GM21423 (cell line): ENCODE data around the gene OPRD1.
"Not testable (repeated sequence)": the region's sequence is repeated elsewhere in the genome, so short reads cannot be mapped to it uniquely, and the experiment has no call there.

Experiments used
- ATAC-seq: cut with Tn5 transposase; IDR thresholded peaks from one replicate; pipeline ENCODE4 v1.9.1; 2021; ENCODE audit warnings: mild to moderate bottlenecking, moderate library complexity; ENCODE audit not compliant: unreplicated experiment

The OPRD1 gene

DNA sequence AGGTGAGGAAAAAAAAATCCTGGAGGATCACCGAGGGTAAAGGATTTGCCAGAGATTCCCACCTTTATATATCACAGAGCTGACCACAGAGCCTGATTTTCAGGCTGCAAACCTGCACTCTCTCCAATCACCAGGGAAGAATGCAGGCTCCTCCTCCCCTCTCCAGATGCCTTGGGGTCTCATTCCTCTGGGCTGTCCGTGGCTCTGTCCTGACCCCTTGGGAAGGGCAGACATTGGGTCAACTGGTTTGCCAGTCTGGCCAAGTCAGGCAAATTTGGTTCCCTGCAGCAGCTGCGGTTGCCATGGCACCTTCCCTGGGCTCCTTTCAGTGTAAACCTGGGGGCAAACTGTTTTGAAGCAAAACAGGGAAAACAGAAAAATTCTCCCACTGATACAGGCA lies 11.6 kb upstream of the OPRD1 start:
- ATAC-seq: no peak

DNA sequence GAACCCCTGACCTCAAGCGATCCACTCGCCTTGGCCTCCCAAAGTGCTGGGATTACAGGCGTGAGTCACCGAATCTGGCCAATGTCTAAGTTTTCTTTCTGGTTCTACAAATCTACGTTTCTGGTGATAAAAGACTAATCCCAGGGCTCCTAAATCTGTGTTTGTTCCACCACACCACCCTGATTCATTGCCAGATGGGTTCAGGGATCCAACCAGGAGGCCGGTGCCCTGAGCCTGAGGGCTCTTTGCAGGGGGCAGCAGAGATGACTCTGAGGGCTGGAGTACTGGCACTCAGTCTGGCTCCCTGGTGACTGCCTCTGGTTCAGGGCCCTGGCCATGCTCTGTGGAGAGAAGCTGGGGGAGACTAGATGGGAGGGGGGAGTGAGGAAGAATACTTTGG lies 10.5 kb upstream of the OPRD1 start:
- ATAC-seq: no peak

DNA sequence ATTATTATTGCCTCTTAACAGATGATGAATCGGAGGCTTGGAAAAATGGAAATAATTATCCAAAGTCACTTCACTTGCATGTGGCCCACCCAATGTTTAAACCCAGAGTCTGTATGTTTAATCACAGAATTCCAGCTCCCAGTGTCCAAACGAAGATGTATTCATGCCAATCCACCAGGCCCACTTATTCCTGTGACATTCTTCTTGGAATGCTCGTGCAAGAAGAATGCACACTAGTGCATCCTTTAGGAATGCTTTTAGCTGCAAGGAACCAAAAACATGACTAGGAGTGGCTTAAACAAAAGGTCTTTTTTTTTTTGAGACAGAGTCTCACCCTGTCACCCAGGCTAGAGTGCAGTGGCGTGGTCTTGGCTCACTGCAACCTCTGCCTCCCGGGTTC lies 8.9 kb upstream of the OPRD1 start:
- no peak for ATAC-seq

DNA sequence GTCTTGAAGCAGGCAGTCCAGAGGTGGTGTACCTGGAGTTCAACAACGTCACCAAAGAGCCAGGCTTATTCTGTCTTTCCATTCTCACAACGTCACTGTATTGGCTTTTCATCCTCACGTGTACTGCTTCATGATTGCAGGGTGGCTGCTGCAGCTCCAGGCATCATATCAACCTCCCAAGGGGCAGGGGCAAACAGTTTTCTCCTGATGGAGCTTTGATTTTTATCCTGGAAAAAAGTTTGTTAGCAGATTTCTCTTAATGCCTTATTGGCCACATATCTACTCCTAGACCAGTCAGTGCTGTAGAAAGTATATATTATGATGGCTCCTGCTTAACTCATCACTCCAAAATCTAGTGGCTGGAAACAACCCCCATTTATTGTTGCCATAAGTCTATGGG lies 8.3 kb upstream of the OPRD1 start:
- ATAC-seq: no peak

DNA sequence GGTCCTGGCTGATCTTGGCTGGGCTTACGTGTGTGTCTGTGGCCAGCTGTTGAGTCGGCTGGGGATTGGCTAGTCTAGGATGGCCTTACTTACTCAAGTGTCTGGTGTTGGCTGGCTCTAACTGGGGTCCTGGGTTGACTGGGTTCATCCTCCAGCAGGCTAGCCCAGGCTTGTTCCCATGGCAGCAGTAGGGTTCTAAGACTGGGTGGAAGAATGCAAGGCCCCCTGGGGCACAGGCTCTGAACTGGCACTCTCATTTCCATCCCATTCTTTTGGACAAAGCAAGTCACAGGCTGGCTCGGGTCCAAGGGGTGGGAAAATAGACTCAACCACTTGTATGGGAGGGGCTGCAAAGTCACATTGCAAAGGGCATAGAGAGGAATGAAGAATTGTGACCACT lies 7.9 kb upstream of the OPRD1 start:
- no peak for ATAC-seq

DNA sequence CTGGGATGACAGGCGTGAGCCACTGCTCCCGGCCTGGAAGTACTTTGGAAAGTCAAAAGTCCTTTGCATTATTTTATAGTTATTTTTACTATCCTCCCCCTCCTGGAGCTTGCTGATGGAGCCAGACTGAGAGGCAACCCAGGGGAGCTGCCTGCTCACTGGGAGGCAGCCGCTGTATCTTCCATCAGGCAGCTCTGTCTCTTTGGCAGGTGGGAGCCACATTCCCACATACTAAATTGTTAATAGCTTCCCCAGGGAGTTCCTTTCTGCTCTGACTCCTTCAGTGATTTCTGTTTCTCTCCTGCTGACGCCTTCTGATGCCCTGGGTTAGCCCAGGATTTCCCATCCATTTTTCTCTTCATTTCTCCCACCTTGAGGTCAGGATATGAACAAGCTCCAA lies 4.9 kb upstream of the OPRD1 start:
- ATAC-seq: no peak

DNA sequence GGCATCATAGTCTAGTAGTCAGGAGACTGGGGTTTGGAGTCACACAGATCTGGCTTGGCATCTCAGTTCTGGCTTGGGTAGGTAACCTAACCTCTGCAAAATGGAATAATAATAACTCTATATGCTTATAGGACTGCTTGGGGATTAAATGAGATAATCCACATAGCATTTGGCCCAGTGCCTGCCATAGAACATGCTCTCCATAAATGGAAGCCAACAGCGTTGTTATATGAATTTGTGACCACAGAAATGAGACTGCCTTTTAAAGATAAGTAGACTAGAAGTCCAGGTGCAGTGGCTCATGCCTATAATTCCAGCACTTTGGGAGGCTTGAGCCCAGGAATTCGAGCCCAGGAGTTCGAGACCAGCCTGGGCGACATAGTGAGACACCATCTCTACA lies 4.0 kb upstream of the OPRD1 start:
- no peak for ATAC-seq

DNA sequence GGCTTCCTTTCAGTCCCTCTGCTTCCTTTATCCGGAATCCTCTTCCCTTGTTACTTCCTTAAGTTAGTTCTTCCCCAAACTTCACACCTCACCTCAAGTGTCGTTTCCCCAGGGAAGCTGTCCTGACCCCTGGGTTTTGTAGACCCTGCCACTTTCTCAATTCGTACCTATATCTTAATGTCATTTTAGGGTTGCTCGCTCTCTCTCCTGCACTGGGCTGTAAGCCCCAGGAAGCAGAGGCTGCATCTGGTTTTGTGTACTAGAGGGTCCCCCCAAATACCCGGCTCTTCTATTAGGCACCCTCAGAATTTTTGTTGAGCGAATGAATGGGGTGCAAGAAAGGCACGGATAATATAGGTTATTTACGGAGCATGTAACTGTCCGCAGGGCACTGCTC lies 603 bp upstream of the OPRD1 start:
- ATAC-seq: no peak

DNA sequence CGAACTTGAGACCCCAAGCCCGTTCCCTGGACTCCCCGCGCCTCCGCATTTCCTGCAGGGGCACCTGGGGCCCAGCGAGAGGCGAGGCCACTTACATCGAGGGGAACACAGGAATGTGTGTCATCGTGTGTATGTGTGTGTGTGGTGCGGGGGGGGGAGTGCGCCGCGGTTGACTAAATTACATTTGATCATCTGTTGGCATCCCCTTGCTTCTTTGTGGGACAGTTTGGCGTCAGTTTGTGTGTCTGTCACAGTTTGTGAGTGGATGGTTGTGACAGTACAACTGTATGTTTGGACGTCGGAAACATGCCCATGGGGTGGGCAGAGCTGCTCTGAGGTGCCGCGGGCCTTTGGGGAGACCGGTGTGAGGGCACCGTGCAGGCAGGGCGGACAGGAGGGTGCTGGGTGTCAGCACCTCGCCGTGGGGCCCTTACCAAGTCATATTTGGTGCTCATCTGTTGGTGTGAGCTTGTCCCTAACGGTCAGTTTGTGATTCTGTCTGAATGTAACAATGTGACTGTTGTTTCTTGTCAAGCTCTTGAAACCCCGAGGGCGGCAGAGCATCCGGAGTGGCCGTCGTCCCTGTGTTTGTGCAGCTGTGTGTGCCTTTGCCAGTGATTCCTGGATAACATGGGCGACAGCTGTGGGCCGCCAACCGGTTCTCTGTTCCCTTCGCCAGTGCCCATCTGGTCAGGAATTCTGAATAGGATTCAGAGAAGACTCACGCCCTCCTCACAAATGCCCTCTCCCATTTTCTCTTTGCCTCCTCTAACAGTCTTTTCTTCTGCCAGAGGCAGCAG lies 899 bp downstream of the OPRD1 start:
- ATAC-seq: no peak

DNA sequence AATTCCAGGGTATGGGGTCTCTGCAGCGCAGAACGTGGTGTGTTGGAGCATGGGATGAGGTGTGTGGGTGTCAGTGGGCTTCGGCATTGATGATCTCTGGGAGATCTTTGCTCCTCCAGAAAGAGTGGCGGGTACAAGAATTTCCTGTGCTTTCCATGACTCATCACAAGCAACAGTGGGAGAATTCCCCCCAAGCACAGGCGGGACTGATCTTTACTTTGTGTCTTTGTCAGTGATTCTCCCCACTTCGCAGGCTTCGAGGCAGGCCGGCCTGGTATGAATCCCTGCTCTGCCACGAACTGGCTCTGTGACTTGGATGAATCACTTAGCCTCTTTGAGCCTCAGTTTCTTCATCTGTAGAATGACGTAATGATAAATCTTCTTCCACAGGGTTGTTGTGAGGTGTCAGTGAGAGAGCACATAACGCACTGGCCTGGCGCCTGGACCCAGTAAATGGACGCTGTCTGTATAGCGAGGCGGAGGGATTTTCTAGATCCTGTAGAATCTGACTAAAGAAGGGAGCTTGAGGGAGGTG lies 2.0 kb downstream of the OPRD1 start:
- ATAC-seq: no peak

DNA sequence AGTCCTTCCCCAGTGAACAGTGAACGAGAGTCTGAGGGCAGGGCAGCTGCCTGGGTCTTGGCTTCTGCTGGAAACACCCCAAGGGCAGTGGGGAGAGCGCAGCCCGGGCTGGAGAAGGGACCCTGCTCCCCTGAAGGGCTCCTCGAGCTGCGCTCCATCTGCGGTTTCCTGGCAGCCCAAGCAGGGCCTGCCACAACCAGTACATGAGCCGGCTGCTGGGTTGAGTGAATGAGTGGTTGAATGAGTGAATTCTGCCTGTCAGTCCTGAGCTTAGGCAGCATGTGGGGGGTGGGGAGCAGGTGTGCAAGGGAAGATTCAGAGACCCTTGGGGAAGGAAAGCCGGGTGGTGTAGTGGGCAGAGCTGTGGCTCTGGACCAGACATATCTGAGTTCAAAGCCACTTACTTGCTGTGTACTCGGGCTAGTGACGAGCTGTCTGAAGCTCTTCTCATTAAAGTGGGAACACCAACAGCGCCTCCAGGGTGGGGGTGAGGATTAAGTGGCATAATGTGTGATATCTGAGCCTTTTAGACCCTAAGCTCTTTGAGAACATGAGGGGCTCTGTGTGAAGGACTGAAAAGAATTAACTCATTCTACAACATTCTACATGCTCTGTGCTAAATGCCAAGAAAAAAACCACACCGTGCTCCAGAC lies 3.7 kb downstream of the OPRD1 start:
- no peak for ATAC-seq

DNA sequence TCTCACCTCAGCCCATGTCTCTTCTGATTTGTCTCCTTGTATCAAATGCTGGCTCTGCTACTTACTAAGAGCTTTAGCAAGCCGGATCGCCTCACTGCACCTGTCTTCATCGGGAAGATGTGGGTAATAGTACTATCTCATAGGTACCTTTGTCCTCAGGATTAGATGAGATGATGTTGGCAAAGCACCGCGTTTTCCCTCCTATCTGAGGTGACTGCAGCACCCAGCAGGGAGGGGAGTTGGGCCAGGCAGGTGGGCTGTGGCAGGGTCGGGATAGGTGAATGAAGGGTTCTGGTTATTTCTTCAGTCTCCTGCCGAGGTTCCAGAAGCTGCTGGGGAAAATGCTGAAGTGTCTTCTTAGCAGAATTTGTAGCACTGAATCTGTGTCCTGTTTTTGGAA lies 5.2 kb downstream of the OPRD1 start:
- ATAC-seq: no peak

DNA sequence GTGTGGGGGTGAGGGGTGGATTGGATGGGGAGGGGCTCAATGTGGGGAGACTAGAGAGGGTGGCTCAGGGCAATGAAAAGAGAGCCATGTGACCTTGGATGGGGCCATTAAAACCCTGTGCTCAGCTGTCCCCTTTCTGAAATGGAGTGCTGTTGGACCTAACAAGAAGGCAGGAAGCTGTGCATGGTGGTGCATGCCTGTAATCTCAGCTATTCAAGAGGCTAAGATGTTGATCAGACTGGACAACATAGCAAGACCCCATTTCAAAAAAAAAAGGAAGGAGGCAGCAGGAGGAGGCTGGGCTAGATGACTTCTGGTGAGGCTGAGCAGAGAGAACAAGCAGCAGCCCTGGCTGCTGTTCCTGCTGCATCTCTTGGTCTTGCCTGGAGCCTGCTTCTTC lies 7.0 kb downstream of the OPRD1 start:
- ATAC-seq: no peak

DNA sequence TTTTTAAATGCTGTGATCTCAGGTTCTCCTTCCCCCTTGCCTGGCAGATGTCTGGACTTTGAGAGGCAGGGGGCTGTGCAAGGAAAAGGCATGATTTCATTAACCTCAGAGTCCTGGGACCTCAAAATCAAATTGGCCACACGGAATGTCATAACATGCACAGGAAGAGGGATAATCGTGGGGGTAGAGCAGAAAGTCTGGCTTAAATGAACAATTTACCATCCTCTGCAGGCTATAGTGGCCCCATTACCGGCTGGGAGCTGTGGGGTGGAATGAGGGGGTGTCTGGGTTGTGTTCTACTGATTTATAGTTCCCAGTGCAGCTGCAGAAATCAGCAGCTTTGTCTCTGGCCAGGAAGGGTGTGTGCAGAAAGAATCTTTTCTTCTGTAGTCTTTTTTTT lies 10.8 kb downstream of the OPRD1 start:
- no peak for ATAC-seq

DNA sequence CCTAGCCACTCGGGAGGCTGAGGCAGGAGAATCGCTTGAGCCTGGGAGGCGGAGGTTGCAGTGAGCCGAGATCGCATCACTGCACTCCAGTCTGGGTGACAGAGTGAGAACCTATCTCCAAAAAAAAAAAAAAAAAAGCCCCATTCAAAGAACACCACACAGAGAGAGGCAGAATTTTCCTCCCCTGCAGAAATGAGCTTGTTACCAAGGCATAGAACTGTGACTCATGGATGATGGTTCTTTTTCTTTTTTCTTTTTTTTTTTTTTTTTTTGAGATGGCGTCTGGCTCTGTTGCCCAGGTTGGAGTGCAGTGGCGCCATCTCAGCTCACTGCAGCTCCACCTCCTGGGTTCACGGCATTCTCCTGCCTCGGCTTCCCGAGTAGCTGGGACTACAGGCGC lies 12.1 kb downstream of the OPRD1 start:
- not testable (repeated sequence) for ATAC-seq

DNA sequence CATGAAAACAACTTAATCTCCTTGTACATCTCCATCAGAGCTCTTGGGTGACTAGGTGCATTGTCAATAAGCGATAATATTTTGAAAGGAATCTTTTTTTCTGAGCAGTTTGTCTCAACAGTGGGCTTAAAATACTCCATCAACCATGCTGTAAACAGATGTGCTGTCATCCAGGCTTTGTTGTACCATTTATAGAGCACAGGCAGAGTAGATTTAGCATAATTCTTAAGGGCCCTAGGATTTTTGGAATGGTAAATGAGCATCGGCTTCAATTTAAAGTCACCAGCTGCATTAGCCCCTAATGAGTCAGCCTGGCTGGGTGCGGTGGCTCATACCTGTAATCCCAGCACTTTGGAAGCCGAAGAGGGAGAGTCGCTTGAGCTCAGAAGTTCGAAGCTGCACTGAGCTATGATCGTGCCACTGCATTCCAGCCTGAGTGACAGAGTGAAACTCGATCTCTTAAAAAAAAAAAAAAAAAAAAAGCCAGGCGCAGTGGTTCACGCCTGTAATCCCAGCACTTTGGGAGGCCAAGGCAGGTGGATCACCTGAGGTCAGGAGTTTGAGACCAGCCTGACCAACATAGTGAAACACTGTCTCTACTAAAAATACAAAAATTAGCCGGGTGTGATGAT lies 16.4 kb downstream of the OPRD1 start:
- not testable (repeated sequence) for ATAC-seq

DNA sequence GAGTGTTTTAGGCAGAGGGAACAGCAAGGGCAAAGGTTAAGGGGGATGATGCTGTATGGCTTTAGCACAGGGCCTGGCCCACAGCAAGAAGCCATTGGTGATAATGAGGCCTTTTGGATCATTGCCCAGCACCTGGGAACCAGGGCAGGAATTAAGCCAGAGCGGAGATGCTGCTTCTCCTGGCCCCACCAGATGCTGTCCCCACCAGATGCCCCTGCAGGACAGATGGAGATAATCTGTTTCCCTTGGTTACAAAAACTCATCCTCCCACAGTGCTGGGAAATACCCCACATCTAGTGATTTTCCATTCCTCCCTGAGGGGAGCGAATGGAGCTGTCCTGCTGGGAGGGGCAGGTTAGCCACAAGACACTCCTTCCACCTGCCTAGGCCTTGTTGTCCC lies 18.8 kb downstream of the OPRD1 start:
- ATAC-seq: no peak

DNA sequence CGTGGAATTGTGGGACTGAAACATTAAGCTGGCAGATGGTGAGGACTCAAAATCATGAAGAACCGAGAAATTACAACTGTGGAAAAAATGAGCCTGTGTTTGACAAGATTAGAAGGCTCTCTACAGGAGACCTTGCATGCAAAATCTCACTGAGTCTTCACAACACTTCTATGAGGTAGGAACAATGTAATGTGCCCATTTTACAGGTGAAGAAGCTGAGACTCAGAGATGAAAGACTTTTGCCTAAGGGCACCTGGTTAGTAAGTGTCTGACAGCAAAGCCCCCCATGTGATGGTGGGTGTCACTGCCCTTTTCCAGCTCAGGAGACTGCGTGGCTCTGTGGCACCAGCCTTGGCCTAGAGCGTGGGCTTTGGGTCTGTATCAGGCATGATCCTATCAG lies 21.0 kb downstream of the OPRD1 start:
- no peak for ATAC-seq

DNA sequence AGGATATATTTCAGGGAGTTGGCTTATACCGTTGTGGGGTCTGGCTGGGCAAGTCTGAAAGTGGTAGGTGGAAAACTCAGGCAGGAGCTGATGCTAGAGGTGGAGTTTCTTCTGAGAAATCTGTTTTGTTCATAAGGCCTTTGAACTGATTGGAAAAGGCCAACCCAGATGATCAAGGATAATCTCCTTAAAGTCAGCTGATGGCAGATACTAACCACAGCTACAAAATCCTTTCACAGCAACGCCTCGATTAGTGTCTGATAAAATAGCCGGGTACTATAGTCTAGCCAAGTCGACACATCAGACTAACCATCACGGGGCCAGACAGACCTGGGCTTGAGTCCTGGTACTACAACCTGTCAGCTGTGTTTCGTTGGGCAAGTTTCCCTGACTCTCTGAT lies 21.4 kb downstream of the OPRD1 start:
- ATAC-seq: no peak

DNA sequence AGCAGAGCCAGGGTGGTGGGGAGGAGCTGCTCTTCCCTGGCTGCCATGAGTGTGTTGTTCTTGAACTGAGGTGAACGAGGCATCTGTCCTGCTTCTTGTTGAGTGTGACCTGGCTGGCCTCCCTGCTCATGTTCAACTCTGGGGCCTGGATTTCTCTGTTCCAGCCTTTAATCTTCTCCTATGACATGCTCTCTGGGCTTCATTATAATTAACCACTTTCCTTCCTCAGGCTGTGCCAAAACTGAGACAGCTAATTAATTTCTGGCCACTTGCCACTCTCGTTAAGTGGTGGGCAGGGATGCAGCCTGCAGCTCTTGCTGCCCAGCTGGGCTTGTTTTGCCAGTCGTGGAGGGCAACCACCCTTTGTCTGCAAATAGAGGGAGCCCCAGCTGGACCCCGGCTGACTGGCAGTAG lies 23.3 kb downstream of the OPRD1 start:
- ATAC-seq: no peak

DNA sequence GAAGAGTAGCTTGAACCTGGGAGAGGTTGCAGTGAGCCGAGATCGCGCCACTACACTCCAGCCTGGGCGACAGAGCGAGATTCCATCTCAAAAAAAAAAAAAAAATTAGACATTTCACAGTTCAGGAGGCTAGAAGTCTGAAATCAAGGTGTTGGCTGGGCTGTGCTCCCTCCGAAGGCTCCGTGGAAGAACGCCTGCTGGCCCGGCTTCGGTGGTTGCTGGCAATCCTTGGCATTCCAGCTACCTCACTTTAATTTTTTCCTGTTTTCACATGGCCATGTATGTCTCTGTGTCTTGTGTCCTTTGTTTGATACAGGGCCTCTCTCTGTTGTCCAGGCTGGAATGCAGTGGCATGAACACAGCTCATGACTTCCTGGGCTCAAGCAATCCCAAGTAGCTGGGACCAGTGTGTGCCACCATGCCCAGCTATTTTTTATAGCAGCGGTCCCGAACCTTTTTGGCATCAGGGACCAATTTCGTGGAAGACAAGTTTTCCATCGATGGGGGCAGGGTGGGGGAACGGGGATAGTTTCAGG lies 24.5 kb downstream of the OPRD1 start:
- ATAC-seq: no peak
